Neutrophil (primary cell): Measurements from ENCODE around the gene ZFAND3.

ENCODE experiments used
- H3K27ac ChIP-seq: fragments of 200-600 bp; sonication (generic); 2 replicates; pipeline ENCODE4 v1.5.1; 2016; ENCODE audit warnings: mild to moderate bottlenecking, moderate library complexity
- H3K27me3 ChIP-seq: fragments of 200-600 bp; sonication (generic); 2 replicates; pipeline ENCODE4 v1.6.0; 2016; ENCODE audit warnings: mild to moderate bottlenecking
- H3K36me3 ChIP-seq: fragments of 200-600 bp; sonication (generic); 2 replicates; pipeline ENCODE4 v1.5.1; 2017
- H3K4me1 ChIP-seq, 2 experiments: fragments of 200-600 bp in 1 of 2; sonication (generic) in 1 of 2; 1 replicate in 1 of 2; 2 replicates in 1 of 2; pipeline versions ENCODE4 v1.5.1 to v1.6.1; 2013 to 2016; ENCODE audit warnings: low read depth in 1 of 2, low read length in 1 of 2, mild to moderate bottlenecking in 1 of 2, moderate library complexity in 1 of 2; ENCODE audit not compliant: control insufficient read depth in 1 of 2, insufficient read depth in 1 of 2
- H3K4me3 ChIP-seq, 2 experiments: fragments of 200-600 bp in 1 of 2; sonication (generic) in 1 of 2; 1 replicate in 1 of 2; 2 replicates in 1 of 2; pipeline ENCODE4 v1.5.1; 2013 to 2016; ENCODE audit warnings: low read depth in 1 of 2, low read length in 1 of 2, mild to moderate bottlenecking in 1 of 2, moderate library complexity in 1 of 2
- H3K9me3 ChIP-seq: fragments of 200-600 bp; sonication (generic); 2 replicates; pipeline ENCODE4 v1.5.1; 2016
- CTCF ChIP-seq: fragments of 200-600 bp; sonication (generic); IDR thresholded peaks from 2 replicates; pipeline ENCODE4 v1.5.1; 2016; ENCODE audit warnings: antibody characterized with exemption

ZFAND3 gene

GRCh38 chr6:38194282-38194572 is 374.7 kb downstream of the ZFAND3 start:
- no peaks in the 10 kb centered on the region for H3K27me3 ChIP-seq
- no peak overlapping the region for H3K27ac ChIP-seq
- TF ChIP-seq CTCF = no peak
- H3K4me3 ChIP-seq = no peak overlapping the region
- H3K9me3 ChIP-seq = no peaks in the 10 kb centered on the region
- H3K36me3 ChIP-seq = no peaks in the 10 kb centered on the region
- no peaks in the 10 kb centered on the region for H3K4me1 ChIP-seq

GRCh38 chr6:38194589-38194988 is 375.1 kb downstream of the ZFAND3 start:
- H3K27me3 ChIP-seq = no peaks in the 10 kb centered on the region
- TF ChIP-seq CTCF = no peak
- H3K27ac ChIP-seq = no peak overlapping the region
- H3K36me3 ChIP-seq = no peaks in the 10 kb centered on the region
- no peak overlapping the region for H3K4me3 ChIP-seq
- no peaks in the 10 kb centered on the region for H3K9me3 ChIP-seq
- H3K4me1 ChIP-seq = no peaks in the 10 kb centered on the region

- no peak overlapping the region for H3K27ac ChIP-seq
- H3K9me3 ChIP-seq = no peaks in the 10 kb centered on the region
- no peaks in the 10 kb centered on the region for H3K36me3 ChIP-seq
- no peaks in the 10 kb centered on the region for H3K4me1 ChIP-seq
- H3K27me3 ChIP-seq = no peaks in the 10 kb centered on the region
- no peak for TF ChIP-seq CTCF
- no peak overlapping the region for H3K4me3 ChIP-seq
These were observed 375.6 kb downstream of the ZFAND3 start for GRCh38 chr6:38195113-38195635.

GRCh38 chr6:38198219-38198618 is 378.7 kb downstream of the ZFAND3 start:
- Histone ChIP-seq H3K4me1 (no peaks in the 10 kb centered on the region), H3K4me3 (no peak overlapping the region), H3K27me3 (no peaks in the 10 kb centered on the region), H3K9me3 (no peaks in the 10 kb centered on the region), H3K27ac (no peak overlapping the region), H3K36me3 (no peaks in the 10 kb centered on the region)
- TF ChIP-seq CTCF = no peak
